ENCODE results near the gene HAVCR2.

The HAVCR2 gene

GRCh38 chr5:157046041-157046440 is 62.8 kb downstream of the HAVCR2 start:
- no peak for DNase-seq (ENCODE audit: low read depth in 2 of 2)

- no peak for DNase-seq (ENCODE audit: low read depth in 2 of 2)
Measured at GRCh38 chr5:157045601-157046000, 63.2 kb downstream of the HAVCR2 start.

DNA sequence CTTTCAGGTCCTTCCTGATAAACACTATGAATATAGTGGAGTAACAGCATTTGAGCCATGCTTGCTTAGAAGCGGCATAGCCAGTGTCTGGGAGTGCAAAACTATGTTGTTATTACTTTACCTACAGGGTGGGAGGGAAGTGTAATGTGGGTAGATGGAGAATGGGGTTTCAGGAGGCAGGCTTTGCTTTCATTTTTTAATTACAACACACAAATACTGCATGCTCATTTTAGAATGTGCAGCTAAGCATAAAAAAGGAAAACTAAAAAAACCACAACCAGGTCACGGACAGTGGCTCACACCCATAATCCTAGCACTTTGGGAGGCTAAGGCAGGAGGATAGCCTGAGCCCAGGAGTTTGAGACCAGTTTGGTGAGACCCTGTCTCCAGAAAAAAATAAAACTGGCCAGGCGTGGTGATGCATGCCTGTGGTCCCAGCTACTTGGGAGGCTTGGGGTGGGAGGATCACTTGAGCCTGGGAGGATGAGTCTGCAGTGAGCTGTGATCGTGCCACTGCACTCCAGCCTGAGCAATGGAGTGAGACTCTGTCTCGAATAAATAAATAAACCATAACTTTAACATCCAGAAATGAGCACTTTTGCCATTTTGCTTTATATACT is 70.2 kb downstream of the HAVCR2 start:
- DNase-seq (ENCODE audit: low read depth in 2 of 2) = no peak

Data from stimulated activated CD4-positive, alpha-beta T cell treated with anti-CD3 and anti-CD28 coated beads, Interleukin-4, amount 100 ng/mL, for 48 hours (primary cell).